NCI-H82 (cell line): ENCODE data around the gene ANKFY1.

Experiments used
- DNase-seq: peaks from one replicate; lab custom pipeline; 2025; lab: John Stamatoyannopoulos, UW

The ANKFY1 gene, protein sequence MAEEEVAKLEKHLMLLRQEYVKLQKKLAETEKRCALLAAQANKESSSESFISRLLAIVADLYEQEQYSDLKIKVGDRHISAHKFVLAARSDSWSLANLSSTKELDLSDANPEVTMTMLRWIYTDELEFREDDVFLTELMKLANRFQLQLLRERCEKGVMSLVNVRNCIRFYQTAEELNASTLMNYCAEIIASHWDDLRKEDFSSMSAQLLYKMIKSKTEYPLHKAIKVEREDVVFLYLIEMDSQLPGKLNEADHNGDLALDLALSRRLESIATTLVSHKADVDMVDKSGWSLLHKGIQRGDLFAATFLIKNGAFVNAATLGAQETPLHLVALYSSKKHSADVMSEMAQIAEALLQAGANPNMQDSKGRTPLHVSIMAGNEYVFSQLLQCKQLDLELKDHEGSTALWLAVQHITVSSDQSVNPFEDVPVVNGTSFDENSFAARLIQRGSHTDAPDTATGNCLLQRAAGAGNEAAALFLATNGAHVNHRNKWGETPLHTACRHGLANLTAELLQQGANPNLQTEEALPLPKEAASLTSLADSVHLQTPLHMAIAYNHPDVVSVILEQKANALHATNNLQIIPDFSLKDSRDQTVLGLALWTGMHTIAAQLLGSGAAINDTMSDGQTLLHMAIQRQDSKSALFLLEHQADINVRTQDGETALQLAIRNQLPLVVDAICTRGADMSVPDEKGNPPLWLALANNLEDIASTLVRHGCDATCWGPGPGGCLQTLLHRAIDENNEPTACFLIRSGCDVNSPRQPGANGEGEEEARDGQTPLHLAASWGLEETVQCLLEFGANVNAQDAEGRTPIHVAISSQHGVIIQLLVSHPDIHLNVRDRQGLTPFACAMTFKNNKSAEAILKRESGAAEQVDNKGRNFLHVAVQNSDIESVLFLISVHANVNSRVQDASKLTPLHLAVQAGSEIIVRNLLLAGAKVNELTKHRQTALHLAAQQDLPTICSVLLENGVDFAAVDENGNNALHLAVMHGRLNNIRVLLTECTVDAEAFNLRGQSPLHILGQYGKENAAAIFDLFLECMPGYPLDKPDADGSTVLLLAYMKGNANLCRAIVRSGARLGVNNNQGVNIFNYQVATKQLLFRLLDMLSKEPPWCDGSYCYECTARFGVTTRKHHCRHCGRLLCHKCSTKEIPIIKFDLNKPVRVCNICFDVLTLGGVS

GRCh38 chr17:4263282-4264215 is at the start of gene ANKFY1:
ANKFY1 (minus strand) TSS chr17:4263979; CDS start chr17:4263941, 38 bp downstream.
- peak; percentile 97 for DNase-seq

GRCh38 chr17:4310354-4311060 is 46.7 kb upstream of the ANKFY1 start:
- DNase-seq = no peak

DNA sequence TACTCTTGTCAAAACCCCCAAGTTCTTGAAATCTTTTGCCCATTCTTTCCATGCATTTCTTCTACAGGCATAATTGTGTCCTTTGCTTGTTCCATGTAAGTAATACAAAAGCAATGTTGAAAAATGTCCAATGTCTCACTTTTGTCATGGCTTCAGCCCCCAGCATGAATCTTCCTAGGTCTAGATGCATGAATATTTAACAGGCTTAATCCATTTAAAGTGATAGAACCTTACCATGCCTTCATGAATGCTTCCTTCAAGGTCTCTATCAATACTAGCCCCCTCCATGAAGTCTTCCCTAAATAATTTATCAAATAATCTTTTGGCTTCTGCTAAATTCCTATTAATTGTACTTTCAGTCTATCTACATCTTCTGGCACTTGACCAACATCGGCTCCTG is 46.1 kb upstream of the ANKFY1 start:
- no peak for DNase-seq

- no peak for DNase-seq
These were observed 43.6 kb upstream of the ANKFY1 start for GRCh38 chr17:4307179-4307930.

DNA sequence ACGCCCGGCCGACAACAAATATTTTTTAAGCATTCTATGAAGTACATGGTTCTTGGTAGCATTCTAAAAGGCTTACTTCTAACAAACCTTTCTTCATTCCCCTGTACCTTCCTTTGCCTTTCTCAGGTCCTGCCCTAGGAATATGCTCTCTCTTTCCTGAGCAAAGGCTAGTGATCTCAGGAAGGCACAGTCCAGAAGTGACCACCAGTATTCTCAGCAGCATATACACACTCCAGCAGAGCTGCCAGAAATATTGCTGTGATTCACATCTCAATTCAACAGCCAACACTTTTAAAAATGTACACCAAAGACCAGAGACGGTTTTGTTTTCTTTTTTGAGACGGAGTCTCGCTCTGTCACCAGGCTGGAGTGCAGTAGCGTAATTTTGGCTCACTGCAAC is 41.4 kb upstream of the ANKFY1 start:
- no peak for DNase-seq

- DNase-seq = peak; percentile 81
These were observed 40.7 kb upstream of the ANKFY1 start for GRCh38 chr17:4304417-4305027.

DNA sequence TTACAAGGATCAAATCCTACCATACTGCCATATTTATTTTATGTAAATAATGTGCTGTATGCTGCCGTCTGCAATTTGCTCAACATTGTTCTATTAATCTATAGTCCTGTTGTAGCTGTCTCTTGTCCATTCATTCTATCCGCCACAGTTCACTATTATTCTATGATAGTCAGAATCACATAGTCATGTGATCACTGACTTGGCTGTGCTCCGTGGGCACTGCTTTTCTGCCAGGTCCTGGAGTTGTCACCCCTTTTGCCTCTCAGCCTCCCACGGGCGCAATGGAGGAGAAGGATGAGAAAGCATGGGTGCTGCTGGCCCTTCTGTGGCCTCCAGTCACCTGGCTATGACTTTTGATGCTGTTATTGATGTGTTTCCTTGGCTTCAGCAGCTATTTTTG is 37.3 kb upstream of the ANKFY1 start:
- no peak for DNase-seq

DNA sequence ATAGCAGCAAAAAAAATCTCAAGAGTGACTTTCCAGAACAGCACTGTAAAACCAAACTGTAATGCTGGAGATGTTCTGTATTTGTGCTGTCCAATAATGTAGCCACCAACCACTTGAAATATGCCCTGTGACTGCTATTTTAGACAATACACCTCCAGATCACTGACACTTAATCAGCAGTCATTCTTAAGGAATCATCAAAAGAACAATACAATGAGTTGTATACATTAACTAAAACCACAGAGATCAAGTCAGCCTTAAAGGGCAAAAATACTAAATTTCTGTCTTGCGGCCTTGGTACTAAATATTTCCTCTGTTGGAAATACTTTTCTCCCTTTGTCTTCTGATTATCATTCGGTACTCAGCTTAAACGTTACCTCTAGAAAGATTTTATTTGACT is 33.6 kb upstream of the ANKFY1 start:
- no peak for DNase-seq

DNA sequence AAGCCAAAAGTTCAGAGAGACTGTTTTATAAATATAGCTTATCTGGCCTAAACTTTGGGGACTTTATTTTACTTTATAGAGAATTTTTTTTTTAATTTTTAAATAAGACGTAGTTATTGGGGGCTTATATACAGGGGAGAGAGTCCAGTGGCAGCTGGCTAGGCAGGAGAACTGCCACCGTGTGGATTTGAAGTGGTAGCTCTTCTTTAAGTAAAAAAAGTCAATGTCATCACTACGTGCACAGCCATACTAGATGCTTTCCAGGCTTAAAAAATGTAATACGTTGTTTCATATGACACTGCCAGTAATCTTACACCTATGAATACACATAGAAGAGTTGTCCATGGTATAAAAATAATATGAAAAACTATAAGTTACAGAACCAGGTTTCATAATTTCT is 31.9 kb upstream of the ANKFY1 start:
- DNase-seq = no peak

- no peak for DNase-seq
These were observed 29.8 kb upstream of the ANKFY1 start for GRCh38 chr17:4293572-4293971.

GRCh38 chr17:4287710-4288109 is 23.9 kb upstream of the ANKFY1 start:
- no peak for DNase-seq

- no peak for DNase-seq
These were observed 12.7 kb upstream of the ANKFY1 start for GRCh38 chr17:4276514-4276913.

DNA sequence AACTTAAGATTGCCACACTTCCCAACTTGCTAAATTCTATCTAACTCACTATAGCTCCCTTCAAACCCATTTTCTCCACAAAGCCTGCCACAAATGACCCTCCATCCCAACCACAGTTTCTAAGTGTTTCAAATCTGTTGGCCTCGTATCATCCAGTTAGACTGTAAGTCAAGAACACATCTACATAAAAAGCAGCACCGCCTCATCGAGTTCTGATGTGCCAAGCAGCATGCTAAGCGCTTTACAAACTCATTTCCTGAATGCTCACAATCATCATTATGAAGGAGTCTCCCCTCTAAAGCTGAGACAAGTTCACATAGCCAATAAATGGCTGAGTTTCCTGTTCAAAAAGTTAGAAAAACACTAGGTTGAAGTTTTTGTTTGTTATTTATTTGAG is 9.2 kb upstream of the ANKFY1 start:
- no peak for DNase-seq

- no peak for DNase-seq
These were observed 8.6 kb upstream of the ANKFY1 start for GRCh38 chr17:4272213-4272971.

GRCh38 chr17:4270736-4271135 is 7.0 kb upstream of the ANKFY1 start:
- no peak for DNase-seq

- no peak for DNase-seq
These were observed 6.1 kb upstream of the ANKFY1 start for GRCh38 chr17:4269915-4270314.

DNA sequence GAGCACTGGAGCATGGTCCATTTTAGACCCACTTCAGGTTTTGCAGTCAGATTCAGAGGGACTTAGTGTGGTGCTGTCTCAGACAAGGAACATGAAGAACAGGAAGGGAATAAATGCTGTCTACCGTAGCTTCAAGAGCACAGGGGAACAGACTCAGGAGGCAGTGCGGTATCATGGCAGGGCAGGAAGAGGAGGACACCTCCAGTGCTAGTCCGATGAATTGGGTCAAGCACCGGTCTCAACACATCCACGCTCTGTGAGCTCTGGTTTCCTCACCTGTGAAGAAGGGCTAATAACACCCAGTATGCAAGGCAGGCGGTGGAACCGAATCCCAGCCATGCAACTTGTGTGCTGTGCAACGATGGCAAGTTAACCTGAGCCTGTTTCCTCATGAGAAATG is 3.6 kb upstream of the ANKFY1 start:
- no peak for DNase-seq

DNA sequence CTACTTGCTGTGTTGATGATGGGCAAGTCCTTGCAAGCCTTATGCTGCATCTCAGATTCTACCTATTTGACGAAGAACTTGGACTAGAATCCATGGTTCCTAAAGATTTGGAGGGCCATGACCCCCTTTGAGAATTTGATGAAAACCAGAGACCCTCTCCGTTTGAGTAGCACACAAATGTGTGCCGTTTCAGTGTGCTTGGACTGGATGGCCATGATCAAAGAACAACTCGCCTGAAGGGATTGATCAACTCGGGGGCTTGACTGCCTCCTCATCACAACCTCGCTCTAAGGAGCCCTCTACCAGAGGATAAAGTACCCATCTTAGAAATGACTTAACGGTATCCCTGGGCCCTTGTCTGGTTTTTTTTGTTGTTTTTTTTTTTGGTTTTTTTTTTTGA is 2.8 kb upstream of the ANKFY1 start:
- no peak for DNase-seq

GRCh38 chr17:4262703-4263102 is 1.1 kb downstream of the ANKFY1 start:
- DNase-seq = no peak
